GM12892 (cell line): ENCODE data around the gene TPRG1.

Experiments used
- POLR2A ChIP-seq: IDR thresholded peaks from 2 replicates; pipeline ENCODE4 v1.6.1; 2011; ENCODE audit warnings: low read depth, low read length, control low read depth
- POLR2AphosphoS5 ChIP-seq: IDR thresholded peaks from 2 replicates; pipeline ENCODE4 v1.6.1; 2011; ENCODE audit warnings: low read depth, low read length, control low read depth

DNA sequence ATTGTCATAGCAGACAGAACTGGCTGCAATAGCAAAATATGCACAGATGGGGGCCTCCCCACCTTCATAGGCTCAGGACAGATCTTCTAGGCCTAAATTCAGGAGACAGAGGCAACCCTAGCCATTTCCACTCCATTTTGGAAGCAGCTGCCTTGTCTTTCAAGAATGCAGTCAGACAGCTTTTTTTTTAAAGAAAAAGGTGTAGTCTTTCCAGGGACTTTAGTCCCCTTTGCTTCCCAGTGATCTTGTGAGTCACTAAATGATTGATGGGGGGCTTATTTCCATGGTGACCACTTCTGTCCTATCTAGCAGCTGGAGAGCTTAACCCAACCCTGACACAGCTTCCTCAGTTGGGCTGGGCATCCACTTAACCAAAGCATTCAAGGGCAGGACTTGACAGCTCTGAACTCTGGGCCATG is 165.9 kb downstream of the TPRG1 start:
- no peak for TF ChIP-seq POLR2A
- no peak for TF ChIP-seq POLR2AphosphoS5
